HG03108 (cell line): ENCODE data around the gene CDK14.
"Not testable (repeated sequence)": the region's sequence is repeated elsewhere in the genome, so short reads cannot be mapped to it uniquely, and the experiment has no call there.

Experiments
- ATAC-seq: cut with Tn5 transposase; IDR thresholded peaks from one replicate; pipeline ENCODE4 v1.9.1; 2021; ENCODE audit warnings: moderate library complexity; ENCODE audit not compliant: unreplicated experiment

The CDK14 gene

DNA sequence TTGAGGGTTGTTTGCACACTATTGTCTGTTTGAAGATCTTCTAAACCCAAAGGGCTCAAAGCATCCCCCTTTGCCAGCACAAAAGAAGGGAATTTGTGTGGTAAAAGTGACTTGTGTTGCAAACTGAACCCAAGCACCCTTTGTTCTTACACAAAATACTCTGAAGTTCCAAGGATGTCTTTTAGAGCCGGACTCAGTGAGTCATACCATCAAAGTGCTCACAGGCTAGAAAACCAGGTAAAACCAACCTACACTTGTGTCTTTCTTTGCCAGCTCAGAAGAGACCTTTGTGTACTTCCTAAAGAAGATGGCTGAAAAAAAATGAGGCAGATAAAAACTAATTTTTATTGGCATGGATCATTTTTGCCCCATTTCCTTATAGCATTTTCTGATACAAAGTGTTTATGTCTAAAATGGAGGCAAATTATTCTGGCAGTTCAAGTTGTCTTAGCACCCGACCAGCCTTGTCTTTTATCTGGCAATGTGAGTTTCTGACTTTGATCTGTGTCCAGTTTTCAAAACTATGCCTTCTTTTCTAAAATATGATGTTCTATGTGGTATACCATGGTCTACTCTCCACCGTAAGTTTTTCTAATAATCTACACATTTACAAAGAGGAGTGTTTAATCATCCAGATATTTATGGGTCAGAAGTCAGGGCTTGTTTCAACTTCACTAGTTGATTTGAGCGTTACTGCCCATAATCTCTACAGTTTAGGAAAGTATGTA, 539.7 kb downstream of the CDK14 start:
- ATAC-seq: no peak

DNA sequence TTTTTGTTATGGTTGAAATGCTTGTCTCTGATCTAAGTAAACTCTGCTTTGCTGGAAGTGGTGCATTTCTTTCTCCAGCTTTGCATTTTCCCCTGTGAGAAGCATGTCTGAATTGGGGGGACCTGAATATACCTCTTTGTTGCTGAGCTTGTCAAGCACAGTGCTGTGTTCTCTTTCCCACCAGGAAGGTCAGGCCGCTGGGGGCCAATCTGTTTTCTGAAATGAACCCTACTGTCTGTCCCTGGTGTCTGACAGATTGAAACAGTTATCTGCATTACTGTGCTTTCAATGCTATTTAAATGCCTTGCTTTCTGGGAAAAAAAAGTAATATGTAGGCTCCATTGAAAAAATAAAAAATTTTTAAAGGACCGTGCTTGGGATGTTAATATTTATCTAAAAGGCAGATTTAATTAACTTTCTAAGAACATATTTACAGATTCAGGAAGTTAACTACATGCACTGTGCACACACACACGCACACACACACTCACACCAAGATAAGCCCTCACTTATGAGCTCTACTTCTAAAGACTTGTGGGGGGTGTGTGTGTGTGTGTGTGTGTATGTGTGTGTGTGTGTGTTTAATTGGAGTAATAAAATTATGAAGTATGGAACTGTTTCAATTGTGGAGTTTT, 541.1 kb downstream of the CDK14 start:
- no peak for ATAC-seq

GRCh38 chr7:91137788-91138368, 541.8 kb downstream of the CDK14 start:
- no peak for ATAC-seq

DNA sequence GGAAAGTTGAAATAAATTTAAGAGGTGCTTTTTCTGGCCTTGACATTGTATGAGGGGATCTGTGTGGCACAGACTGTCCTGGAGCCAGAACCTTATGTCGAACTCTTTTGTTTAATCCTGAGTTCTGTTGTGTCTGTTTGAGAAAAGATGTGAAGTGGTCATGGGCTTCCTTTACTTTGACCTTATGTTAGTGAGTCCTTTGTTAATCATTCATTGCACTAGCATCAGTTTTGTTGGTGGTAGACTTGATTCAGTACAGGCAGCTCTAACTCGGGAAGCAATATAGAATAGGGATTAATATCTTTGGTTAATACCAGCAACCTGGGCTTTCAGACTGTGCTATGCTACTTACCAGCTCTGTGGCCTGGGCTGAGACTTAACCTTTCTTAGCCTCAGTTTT, 544.2 kb downstream of the CDK14 start:
- ATAC-seq: no peak

GRCh38 chr7:91140982-91141381, 544.9 kb downstream of the CDK14 start:
- ATAC-seq: no peak

- no peak for ATAC-seq
Measured at GRCh38 chr7:91142743-91143142, 546.6 kb downstream of the CDK14 start.

DNA sequence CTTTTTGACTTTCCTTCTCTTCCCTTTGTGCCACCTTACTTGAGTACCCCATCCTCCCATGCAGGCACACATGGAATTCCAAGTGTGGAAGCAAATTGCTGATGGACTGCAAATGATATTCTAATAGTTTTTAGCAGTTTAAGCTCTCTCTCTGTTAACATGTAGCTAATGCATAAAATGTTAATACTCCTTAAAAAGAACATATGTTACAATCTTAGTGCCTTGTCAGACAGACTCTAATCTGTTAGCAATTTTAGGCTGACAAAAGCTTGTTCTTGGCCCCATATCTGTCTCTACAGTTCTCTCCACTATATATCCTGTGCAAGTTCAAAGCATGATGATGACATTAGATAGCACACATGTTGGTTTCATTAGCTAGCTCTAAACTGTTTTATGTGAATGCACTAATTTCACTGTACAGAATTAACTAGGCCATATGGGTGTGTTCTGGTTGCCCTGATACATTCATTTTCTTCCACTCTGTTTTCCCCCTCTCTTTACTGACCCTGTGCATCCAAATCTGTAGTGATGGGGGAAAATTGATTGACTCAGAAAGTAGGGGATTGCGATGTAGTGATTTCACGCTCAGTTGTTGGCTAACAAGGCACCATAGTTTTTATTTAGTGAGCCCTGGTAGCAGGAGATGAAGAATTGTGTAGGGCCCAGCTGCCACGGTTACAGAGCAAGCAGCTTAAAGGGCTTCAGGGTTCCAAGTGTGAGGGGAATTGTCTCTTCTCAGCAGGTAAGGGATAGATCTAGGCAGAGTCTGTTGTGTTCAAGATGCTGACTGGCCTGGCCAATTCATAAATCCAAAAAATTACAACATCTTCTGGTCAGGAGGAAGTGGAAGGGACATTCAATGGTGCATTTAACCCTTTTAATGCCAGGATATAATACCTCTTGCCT, 553.5 kb downstream of the CDK14 start:
- no peak for ATAC-seq

GRCh38 chr7:91151916-91152315, 555.8 kb downstream of the CDK14 start:
- no peak for ATAC-seq

DNA sequence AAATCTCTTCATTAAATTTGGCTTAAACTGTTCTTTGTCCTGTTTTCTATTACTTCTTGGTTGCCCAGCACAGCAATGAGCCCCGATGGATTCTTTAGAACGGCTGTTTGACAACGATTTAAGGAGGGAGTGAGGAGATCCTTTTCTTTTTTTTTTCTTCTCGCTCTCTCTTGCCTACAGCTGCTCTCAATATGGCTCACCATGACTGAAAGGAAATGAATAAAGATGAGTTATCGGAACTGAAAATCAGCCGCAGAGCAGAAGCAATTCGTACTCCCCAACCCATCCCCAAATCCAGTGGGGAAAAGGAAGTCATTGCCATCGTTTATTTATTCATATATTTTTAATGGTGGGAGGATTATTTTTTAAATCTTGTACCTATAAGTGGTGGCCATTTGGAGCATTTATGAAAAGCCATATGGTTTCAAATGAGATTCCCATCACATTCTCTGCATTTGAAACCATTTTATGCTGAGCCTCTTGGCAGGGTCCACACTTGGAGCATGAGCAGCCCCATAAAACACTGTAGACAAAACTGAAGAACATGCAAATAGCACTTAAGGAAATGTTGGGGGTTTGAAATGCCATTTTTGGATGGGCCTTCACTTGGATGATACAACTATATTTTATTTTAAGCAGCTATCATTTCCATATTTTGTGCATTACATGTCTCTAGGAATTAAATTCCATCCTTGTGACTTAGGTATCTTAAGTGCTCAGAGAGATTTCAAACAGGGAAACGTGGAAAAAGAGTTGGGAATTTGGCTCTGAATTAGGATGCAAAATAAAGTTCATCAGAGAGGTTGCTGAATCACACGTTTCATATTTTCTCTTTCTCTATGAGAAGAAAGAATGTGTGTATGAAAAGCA, 560.4 kb downstream of the CDK14 start:
- no peak for ATAC-seq

DNA sequence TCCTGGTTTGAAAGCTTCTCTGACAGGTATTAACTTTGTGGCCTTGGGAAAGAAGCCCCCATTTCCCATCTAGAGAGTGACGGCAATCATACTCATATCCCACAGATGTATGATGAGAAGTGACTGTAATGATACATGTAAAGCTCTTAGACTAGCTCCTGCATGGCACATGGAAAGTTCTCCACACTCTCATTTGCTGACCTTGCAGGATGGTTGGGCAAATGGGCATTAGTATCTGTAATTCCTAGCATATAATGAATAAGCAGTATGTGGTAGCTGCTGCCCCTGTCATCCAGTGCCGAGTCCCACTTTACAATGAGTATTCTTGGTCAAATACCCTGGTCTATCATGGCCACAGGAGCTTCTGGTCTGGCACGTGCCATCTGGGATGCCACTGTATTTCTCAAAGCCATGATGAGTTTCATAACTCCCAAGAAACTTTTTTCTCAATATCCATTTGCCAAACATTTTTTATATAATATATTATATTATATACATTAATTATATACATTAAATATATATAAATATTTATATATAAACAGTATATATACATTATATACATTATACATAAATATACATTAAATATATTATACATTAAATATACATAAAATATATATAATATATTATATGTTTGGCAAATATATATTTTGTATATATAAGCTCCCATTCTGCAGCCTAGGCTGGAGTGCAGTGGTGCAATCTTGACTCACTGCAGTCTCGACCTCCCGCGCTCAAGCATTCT, 561.6 kb downstream of the CDK14 start:
- ATAC-seq: no peak

DNA sequence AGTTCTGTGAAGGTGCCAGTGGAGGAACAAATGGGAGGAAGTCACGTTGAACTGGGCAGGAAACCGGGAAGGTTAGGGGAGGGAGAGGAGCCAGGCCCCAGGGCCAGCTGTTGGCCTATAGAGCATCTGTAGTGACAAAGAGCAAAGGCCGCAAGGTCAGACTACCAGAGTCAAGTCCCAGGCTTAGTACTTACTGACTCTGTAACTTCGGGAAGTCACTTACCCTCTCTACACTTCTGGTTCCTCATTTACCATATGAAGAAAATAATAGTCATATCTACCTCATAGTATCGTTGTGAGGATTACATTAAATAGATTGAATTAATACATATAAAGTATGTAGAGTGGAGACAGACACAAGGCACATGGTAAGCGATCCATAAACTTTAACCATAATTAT, 566.3 kb downstream of the CDK14 start:
- no peak for ATAC-seq

DNA sequence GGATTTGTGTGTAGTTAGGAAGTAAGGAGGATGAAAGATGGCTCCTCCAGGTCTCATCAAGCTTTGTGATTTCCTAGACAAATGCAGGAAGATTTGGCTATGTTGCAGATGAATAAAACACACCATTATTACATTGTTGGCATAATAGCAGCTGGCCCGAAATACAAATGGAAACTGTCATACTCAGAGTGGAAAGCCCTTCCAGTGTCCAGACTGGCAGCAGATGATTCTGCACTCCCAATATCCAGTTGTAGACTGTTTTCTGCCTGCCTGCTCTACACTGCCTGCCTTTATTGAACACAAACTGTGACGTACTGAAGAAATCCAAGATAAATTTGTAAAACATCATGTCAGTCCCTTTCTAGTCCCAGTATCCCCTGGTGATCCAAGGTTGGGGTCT, 568.4 kb downstream of the CDK14 start:
- ATAC-seq: no peak

DNA sequence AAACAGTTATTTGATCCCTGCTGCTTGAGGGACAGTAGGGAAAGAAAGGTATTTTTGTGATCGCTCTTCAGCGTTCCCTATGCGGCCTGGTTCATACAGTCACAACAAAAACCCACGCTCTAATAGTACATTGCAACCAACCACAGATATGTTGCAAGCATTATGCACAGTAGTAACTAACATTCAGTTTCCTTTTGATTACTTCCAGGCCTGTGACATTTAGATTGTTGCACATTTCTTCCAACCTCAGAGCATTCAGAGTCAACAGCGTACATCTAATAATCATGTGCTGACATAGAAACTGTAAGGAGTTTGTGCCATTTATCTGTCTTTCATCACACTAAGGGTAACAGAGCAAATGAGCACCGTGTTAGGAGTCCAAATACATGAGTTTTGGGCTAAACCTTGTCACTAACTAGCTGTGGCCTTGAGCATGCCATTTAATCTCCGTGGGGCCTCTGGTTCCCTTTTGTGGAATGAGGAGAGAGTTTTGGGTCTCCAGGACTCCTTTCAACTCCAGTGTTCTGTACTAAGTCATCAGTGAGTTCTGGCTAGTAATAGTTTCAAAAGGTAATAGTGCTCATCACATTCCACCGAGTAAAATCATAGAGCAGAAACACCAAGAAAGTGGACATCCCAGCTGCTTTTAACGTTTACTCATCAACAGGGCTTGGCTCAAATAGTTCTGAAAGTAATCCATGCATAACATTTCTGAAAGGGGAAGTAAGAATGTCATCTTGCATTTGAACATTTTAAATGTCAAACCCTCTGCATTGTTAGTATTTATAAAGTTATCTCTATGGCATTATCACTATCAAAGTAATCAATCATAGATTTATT, 569.1 kb downstream of the CDK14 start:
- peak; percentile 96 for ATAC-seq

DNA sequence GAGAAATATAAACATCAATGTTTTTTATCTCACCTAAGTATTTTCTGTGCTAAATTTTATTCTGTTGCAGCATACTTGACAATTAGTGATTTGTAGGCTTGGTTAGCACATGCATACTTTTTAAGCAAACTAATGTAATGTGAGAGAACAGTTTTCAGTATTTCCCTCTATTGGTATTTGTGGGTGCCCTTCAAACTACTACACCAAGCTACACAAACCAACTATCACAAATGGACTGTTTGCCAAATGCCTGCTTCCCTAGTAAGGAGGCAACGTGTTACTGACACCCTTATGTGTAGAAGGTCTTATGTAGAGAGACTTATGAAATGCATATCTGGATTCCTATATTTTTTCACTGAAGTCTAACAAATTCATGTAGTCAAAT, 569.7 kb downstream of the CDK14 start:
- ATAC-seq: peak; percentile 30

GRCh38 chr7:91168871-91169829, 573.0 kb downstream of the CDK14 start:
- ATAC-seq: no peak

- no peak for ATAC-seq
Measured at GRCh38 chr7:91169830-91170191, 573.7 kb downstream of the CDK14 start.

- ATAC-seq: not testable (repeated sequence)
Measured at GRCh38 chr7:91173265-91173664, 577.1 kb downstream of the CDK14 start.

- no peak for ATAC-seq
Measured at GRCh38 chr7:91180746-91181145, 584.6 kb downstream of the CDK14 start.
